SU-DHL-6 (cell line): ENCODE measurements around the gene MTFR1L.

Source experiments
- H2AFZ ChIP-seq: fragments of 200-600 bp; sonication (generic); 2 replicates; pipeline ENCODE4 v1.6.1; 2014; ENCODE audit warnings: low read depth, mild to moderate bottlenecking, moderate library complexity, mixed read lengths, antibody characterized with exemption, low read length; ENCODE audit not compliant: severe bottlenecking
- H3F3A ChIP-seq: fragments of 200-600 bp; shearing (Covaris generic); 2 replicates; pipeline ENCODE4 v1.6.0; 2016; ENCODE audit warnings: antibody characterized with exemption, mild to moderate bottlenecking; ENCODE audit not compliant: insufficient read depth
- H3K27ac ChIP-seq: fragments of 200-600 bp; sonication (generic); 2 replicates; pipeline ENCODE4 v1.5.1; 2016; ENCODE audit warnings: low read depth, mild to moderate bottlenecking, low read length, moderate library complexity, mixed read lengths
- H3K27me3 ChIP-seq: fragments of 200-600 bp; sonication (generic), shearing (Covaris generic); 2 replicates; pipeline ENCODE4 v1.6.0; 2014; ENCODE audit warnings: mild to moderate bottlenecking, low read length
- H3K36me3 ChIP-seq: fragments of 200-600 bp; sonication (generic); 2 replicates; pipeline ENCODE4 v1.6.1; 2014; ENCODE audit warnings: mild to moderate bottlenecking, low read length, mixed read lengths
- H3K4me2 ChIP-seq: fragments of 300-600, 200-600 bp; shearing (Covaris generic), sonication (generic); 2 replicates; pipeline ENCODE4 v1.6.0; 2014; ENCODE audit warnings: low read length, low read depth, mild to moderate bottlenecking; ENCODE audit not compliant: poor library complexity, severe bottlenecking
- H3K4me3 ChIP-seq: fragments of 200-600 bp; sonication (generic); 2 replicates; pipeline ENCODE4 v1.5.1; 2014; ENCODE audit warnings: antibody characterized with exemption, low read length, mild to moderate bottlenecking, mixed read lengths; ENCODE audit not compliant: insufficient read depth, poor library complexity, severe bottlenecking
- H3K79me2 ChIP-seq: fragments of 200-600 bp; sonication (generic); 2 replicates; pipeline ENCODE4 v1.6.1; 2014; ENCODE audit warnings: mild to moderate bottlenecking, low read length, moderate library complexity; ENCODE audit not compliant: insufficient read depth
- H3K9ac ChIP-seq: fragments of 200-600 bp; sonication (generic); 2 replicates; pipeline ENCODE4 v1.7.0; 2014; ENCODE audit warnings: mild to moderate bottlenecking, low read length
- H3K9me2 ChIP-seq: fragments of 200-600 bp; sonication (generic); replicated peaks from 2 replicates; pipeline ENCODE4 v1.6.1; 2014; ENCODE audit warnings: low read length; ENCODE audit not compliant: insufficient read depth
- H3K9me3 ChIP-seq: fragments of 200-600 bp; sonication (generic); 2 replicates; pipeline ENCODE4 v1.6.1; 2014; ENCODE audit warnings: low read length, mixed read lengths; ENCODE audit not compliant: insufficient read depth
- H4K20me1 ChIP-seq: fragments of 200-600 bp; sonication (generic); 2 replicates; pipeline ENCODE4 v1.6.1; 2014; ENCODE audit warnings: low read depth, mild to moderate bottlenecking, antibody characterized with exemption, low read length, moderate library complexity, mixed read lengths
- EZH2phosphoT487 ChIP-seq: fragments of 200-600 bp; sonication (generic), shearing (Covaris generic); conservative IDR thresholded peaks from 2 replicates; pipeline ENCODE4 v1.6.1; 2018; ENCODE audit warnings: mild to moderate bottlenecking, antibody characterized with exemption, low read length, moderate library complexity, mixed read lengths
- TF ChIP-seq, protein P1 (sequence below): fragments of 200-600 bp; sonication (generic); IDR thresholded peaks from one replicate; pipeline ENCODE4 v1.5.1; 2017; ENCODE audit warnings: antibody characterized with exemption, mild to moderate bottlenecking, low read length, moderate library complexity; ENCODE audit not compliant: insufficient read depth, poor library complexity, severe bottlenecking

MTFR1L gene

DNA sequence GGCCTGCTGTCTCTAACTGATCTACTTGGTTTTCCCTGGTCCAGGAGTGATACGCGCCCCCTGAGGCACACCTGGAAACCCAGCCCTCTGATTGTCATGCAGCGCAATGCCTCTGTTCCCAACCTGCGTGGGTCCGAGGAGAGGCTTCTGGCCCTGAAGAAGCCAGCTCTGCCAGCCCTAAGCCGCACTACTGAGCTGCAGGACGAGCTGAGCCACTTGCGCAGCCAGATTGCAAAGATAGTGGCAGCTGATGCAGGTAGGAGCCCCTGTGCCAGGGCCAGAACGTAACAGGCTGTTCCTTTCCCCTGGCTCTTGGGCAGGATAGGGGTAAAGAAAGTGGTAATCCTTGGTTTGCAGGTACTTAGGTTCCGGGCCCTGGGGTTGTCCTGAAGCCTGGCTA lies 6.8 kb downstream of the MTFR1L start:
- H3K27ac ChIP-seq: no peak overlapping the region
- no peak for TF ChIP-seq EZH2phosphoT487
- TF ChIP-seq, protein P1, sequence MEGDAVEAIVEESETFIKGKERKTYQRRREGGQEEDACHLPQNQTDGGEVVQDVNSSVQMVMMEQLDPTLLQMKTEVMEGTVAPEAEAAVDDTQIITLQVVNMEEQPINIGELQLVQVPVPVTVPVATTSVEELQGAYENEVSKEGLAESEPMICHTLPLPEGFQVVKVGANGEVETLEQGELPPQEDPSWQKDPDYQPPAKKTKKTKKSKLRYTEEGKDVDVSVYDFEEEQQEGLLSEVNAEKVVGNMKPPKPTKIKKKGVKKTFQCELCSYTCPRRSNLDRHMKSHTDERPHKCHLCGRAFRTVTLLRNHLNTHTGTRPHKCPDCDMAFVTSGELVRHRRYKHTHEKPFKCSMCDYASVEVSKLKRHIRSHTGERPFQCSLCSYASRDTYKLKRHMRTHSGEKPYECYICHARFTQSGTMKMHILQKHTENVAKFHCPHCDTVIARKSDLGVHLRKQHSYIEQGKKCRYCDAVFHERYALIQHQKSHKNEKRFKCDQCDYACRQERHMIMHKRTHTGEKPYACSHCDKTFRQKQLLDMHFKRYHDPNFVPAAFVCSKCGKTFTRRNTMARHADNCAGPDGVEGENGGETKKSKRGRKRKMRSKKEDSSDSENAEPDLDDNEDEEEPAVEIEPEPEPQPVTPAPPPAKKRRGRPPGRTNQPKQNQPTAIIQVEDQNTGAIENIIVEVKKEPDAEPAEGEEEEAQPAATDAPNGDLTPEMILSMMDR: no peak
- H3K9me2 ChIP-seq: no peaks in the 10 kb centered on the region
- H3K27me3 ChIP-seq: no peaks in the 10 kb centered on the region
- H3K9me3 ChIP-seq: no peaks in the 10 kb centered on the region
- 0 out of 2 replicates have a peak, but pooled peaks cover 4% of the 10 kb centered on the region for H3K79me2 ChIP-seq
- peaks cover 7% of the 10 kb centered on the region; the same call in 1 of the 2 replicates for H3K36me3 ChIP-seq
- no peaks in the 10 kb centered on the region for H4K20me1 ChIP-seq
- H2AFZ ChIP-seq: no peak overlapping the region
- H3K9ac ChIP-seq: no peak overlapping the region
- peaks cover 7% of the 10 kb centered on the region; the same call in 1 of the 2 replicates for H3F3A ChIP-seq
- H3K4me3 ChIP-seq: no peak overlapping the region
- no peak overlapping the region for H3K4me2 ChIP-seq

DNA sequence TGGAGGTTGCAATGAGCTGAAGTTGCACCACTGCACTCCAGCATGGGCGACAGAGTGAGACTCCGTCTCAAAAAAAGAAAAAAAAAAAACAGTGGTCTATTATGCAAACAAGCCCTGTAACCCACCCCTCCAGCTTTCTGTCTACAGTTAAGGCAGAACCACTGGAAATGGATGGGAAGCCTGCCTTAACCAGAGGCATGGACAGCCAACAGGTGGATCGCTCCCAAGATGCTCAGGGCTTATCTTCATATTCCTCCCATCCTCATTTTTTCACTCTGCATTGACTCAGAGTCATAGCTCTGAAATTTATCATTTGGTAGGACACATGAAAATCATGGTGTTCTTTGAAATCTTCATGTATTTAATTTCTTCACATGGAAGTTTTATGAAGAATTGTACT lies 8.7 kb downstream of the MTFR1L start:
- Histone ChIP-seq H3K79me2 (no peaks in the 10 kb centered on the region), H3K9ac (no peak overlapping the region), H3K9me2 (no peaks in the 10 kb centered on the region), H2AFZ (no peak overlapping the region), H3K4me3 (no peak overlapping the region), H3K9me3 (no peaks in the 10 kb centered on the region), H3K36me3 (peaks cover 7% of the 10 kb centered on the region; the same call in 1 of the 2 replicates), H3K27me3 (no peaks in the 10 kb centered on the region), H3K4me2 (no peak overlapping the region), H3F3A (no peaks in the 10 kb centered on the region), H3K27ac (no peak overlapping the region), H4K20me1 (no peaks in the 10 kb centered on the region; the same call in 1 of the 2 replicates)
- no peak for TF ChIP-seq EZH2phosphoT487

DNA sequence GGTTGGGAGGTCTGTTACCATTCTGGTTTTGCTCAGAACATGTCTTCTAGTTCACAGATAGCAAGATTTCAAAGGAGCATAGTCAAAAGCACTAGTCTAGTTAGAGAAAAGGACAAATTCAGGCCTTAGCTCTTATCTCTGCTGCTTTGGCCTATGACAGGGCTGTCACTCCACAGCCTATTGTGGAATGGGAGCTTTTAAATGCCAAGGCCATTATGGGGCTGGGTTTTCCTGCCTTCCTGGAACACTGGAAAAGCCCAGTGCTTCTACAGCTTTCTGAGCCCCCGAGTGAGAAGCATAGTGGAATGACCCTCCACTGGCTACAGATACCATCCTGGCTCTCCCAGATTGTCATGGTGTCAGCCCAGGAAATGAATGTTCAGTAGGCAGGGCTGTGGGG lies 9.3 kb downstream of the MTFR1L start:
- Histone ChIP-seq H4K20me1 (no peaks in the 10 kb centered on the region; the same call in 1 of the 2 replicates), H3F3A (no peaks in the 10 kb centered on the region), H2AFZ (no peak overlapping the region), H3K4me2 (no peak overlapping the region), H3K9ac (no peak overlapping the region), H3K79me2 (no peaks in the 10 kb centered on the region), H3K4me3 (no peak overlapping the region), H3K9me3 (no peaks in the 10 kb centered on the region), H3K36me3 (peaks cover 7% of the 10 kb centered on the region; the same call in 1 of the 2 replicates), H3K9me2 (no peaks in the 10 kb centered on the region), H3K27me3 (no peaks in the 10 kb centered on the region), H3K27ac (no peak overlapping the region)
- TF ChIP-seq EZH2phosphoT487: no peak
- TF ChIP-seq, protein P1: no peak

DNA sequence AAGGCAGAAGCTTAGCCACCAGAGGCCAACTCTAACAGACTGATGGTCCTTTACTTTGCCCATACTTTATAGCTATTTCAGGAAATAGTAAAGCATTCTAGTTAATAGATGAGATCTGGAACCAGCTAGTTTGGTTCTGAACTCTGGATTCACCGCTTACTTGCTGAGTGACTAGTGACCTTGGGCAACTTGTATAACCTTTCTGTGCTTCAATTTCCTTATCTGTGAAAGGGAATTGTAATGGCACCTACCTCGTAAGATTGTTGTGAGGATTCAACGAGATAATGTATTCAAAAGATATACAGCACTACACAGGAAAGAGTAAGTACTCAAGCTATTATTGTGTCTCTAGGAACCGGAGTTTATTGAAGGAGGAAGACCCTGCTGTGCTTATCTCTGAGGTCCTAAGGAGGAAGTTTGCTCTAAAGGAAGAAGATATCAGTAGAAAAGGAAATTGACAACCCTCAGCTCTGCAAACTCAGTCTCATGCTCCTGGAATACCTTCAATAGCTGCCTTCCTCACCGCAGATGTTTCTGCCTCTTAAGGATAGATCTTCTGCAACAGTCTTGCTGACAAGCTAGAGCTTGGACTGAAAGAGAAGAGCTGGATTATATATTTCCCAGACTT lies 11.9 kb downstream of the MTFR1L start:
- Histone ChIP-seq H3K4me3 (no peak overlapping the region), H3K9me2 (no peaks in the 10 kb centered on the region), H3K9me3 (no peaks in the 10 kb centered on the region), H3K27ac (no peak overlapping the region), H3K9ac (no peak overlapping the region), H3K79me2 (no peaks in the 10 kb centered on the region), H3K36me3 (peaks cover 7% of the 10 kb centered on the region; the same call in 1 of the 2 replicates), H3K4me2 (no peak overlapping the region), H2AFZ (no peak overlapping the region), H3F3A (no peaks in the 10 kb centered on the region), H4K20me1 (no peaks in the 10 kb centered on the region; the same call in 1 of the 2 replicates), H3K27me3 (no peaks in the 10 kb centered on the region)
- TF ChIP-seq, protein P1: no peak
- TF ChIP-seq EZH2phosphoT487: no peak
